Activated naive CD4-positive, alpha-beta T cell treated with anti-CD3 and anti-CD28 coated beads, Interleukin-2, amount 50 U/mL, for 16 hours (primary cell): ENCODE measurements around the gene PPP1R15B.

Experiments used
- DNase-seq: peaks from one replicate; pipeline ENCODE4 v3.0.0-alpha.2; 2020

Gene PPP1R15B

GRCh38 chr1:204361781-204362180 is 49.8 kb downstream of the PPP1R15B start:
- no peak for DNase-seq

GRCh38 chr1:204361341-204361771 is 50.3 kb downstream of the PPP1R15B start:
- DNase-seq, result no peak

GRCh38 chr1:204360314-204360713 is 51.3 kb downstream of the PPP1R15B start:
- no peak for DNase-seq

- DNase-seq, result no peak
Measured at GRCh38 chr1:204359474-204360255, 52.0 kb downstream of the PPP1R15B start, which contains the start of gene PLEKHA6. Gene PLEKHA6, minus strand, starts transcription at chr1:204359929. Its CDS starts 86,202 bp downstream, at chr1:204273727.

GRCh38 chr1:204359131-204359473 is 52.5 kb downstream of the PPP1R15B start:
- DNase-seq, result no peak

GRCh38 chr1:204358605-204359004 is 53.0 kb downstream of the PPP1R15B start:
- no peak for DNase-seq

GRCh38 chr1:204357551-204358490 is 53.8 kb downstream of the PPP1R15B start:
- no peak for DNase-seq

- DNase-seq, result no peak
Measured at GRCh38 chr1:204356997-204357396, 54.6 kb downstream of the PPP1R15B start.

- no peak for DNase-seq
Measured at GRCh38 chr1:204355913-204356312, 55.7 kb downstream of the PPP1R15B start.

- no peak for DNase-seq
Measured at GRCh38 chr1:204354579-204354978, 57.0 kb downstream of the PPP1R15B start.
